ENCODE measurements around the gene N4BP2. TPM values are rescaled to one million over a fixed set of nuclear protein-coding genes. Genes with fewer than 3 reads are reported as not detected.

The N4BP2 gene
- total RNA-seq, 1 experiment from 2014 or later = 5.3 TPM

DNA sequence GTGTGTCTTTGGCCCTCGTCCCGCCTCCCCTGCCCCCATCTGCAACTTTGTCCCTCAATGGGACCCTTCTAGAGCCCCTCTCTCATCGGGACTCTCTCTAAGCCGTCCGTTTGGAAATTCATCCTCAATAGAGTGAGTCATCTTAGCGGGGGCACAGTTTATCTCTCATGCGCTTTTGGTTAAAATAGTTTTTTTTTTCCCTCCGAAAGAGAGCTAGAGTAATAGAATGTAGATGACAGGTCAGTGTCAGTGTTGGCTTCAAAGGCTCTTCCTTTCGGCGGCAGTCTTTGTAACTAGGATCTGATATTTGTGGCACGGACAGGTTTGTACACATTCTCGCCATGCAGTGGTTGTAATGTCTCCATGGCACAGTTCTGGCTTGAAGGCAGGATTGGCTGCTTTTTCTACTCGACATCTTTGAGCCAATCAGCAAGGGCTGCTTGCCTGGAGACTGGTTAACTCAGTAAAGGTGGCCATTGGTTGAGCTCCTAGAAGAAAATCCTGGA lies 989 bp downstream of the N4BP2 start:
- CTCF ChIA-PET = interaction anchor here (0.6 kb wide), 1 partner anchor 28 kb away, joined by 5 read pairs; no protein-coding TSS in a partner anchor
- no peaks in the 10 kb centered on the region for H3K27me3 Mint-ChIP-seq (ENCODE audit: unreplicated experiment)
- H3K36me3 Mint-ChIP-seq (ENCODE audit: insufficient read depth, unreplicated experiment) = peaks cover 31% of the 10 kb centered on the region
- H3K27ac Mint-ChIP-seq (ENCODE audit: unreplicated experiment) = peak overlapping the region; percentile 82
- H3K9me3 Mint-ChIP-seq (ENCODE audit: low read depth, unreplicated experiment) = no peaks in the 10 kb centered on the region
- BruUV-seq (replicated peaks) = TSS peak; percentile 52
- peak; percentile 64 for DNase-seq
- intact Hi-C loops (cut with micrococcal nuclease; ENCODE audit: unreplicated experiment) = loop anchor here (2.0 kb wide), 1 partner anchor 259 kb away; no protein-coding TSS in a partner anchor
- no peaks in the 10 kb centered on the region for H3K4me1 Mint-ChIP-seq (ENCODE audit: low read depth, unreplicated experiment)
- TF ChIP-seq, protein P1, sequence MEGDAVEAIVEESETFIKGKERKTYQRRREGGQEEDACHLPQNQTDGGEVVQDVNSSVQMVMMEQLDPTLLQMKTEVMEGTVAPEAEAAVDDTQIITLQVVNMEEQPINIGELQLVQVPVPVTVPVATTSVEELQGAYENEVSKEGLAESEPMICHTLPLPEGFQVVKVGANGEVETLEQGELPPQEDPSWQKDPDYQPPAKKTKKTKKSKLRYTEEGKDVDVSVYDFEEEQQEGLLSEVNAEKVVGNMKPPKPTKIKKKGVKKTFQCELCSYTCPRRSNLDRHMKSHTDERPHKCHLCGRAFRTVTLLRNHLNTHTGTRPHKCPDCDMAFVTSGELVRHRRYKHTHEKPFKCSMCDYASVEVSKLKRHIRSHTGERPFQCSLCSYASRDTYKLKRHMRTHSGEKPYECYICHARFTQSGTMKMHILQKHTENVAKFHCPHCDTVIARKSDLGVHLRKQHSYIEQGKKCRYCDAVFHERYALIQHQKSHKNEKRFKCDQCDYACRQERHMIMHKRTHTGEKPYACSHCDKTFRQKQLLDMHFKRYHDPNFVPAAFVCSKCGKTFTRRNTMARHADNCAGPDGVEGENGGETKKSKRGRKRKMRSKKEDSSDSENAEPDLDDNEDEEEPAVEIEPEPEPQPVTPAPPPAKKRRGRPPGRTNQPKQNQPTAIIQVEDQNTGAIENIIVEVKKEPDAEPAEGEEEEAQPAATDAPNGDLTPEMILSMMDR (IDR thresholded peaks at IDR 0.05; ENCODE audit: unreplicated experiment) = no peak
- peak overlapping the region; percentile 85 for H3K4me3 Mint-ChIP-seq (ENCODE audit: low read depth, unreplicated experiment)

DNA sequence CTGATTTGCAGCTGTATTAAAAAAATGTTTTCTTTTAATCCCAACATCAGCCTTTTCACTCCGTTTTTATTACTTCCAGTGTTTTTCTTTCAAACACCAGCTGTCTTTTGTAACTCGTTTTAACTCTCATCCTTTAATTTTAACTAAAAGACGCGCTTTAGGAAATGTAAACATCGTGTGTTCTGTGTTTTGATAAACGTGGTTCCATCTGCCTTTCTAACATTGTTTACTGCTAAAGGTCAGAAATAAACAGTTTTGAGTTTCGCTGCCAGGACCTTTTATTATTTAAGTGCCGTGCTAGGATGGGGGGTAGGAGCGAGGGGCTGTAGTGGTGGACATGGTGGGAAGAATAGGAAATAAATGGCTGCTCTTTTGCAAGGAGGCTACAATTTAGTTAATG lies 1.5 kb downstream of the N4BP2 start:
- no peak for DNase-seq
- intact Hi-C loops (cut with micrococcal nuclease; ENCODE audit: unreplicated experiment) = no loop called here
- CTCF ChIA-PET = interaction anchor here (0.6 kb wide), 1 partner anchor 28 kb away, joined by 5 read pairs; no protein-coding TSS in a partner anchor
- Mint-ChIP-seq H3K4me1 (ENCODE audit: low read depth, unreplicated experiment) (no peaks in the 10 kb centered on the region), H3K36me3 (ENCODE audit: insufficient read depth, unreplicated experiment) (peaks cover 31% of the 10 kb centered on the region), H3K27ac (ENCODE audit: unreplicated experiment) (peak overlapping the region; percentile 82), H3K4me3 (ENCODE audit: low read depth, unreplicated experiment) (peak overlapping the region; percentile 85), H3K27me3 (ENCODE audit: unreplicated experiment) (no peaks in the 10 kb centered on the region), H3K9me3 (ENCODE audit: low read depth, unreplicated experiment) (no peaks in the 10 kb centered on the region)
- BruUV-seq (replicated peaks) = no TSS peak
- TF ChIP-seq, protein P1 (IDR thresholded peaks at IDR 0.05; ENCODE audit: unreplicated experiment) = no peak

DNA sequence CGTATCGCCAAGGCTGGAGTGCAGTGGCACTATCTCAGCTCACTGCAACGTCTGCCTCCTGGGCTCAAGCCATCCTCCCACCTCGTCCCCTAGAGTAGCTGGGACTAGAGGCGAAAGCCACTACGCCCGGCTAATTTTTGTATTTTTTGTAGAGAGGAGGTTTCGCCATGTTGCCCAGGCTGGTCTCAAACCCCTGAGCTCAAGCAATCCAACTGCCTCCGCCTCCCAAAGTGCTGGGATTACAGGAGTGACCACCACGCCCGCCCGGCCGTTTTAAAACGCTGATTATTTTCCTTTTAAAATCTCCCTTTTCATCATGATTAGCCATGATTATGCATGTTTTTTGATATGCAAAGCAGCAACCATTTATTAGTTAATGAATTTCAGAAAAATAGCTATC lies 2.2 kb downstream of the N4BP2 start:
- CTCF ChIA-PET = no interaction called here
- intact Hi-C loops (cut with micrococcal nuclease; ENCODE audit: unreplicated experiment) = no loop called here
- no peaks in the 10 kb centered on the region for H3K4me1 Mint-ChIP-seq (ENCODE audit: low read depth, unreplicated experiment)
- no peaks in the 10 kb centered on the region for H3K9me3 Mint-ChIP-seq (ENCODE audit: low read depth, unreplicated experiment)
- H3K27me3 Mint-ChIP-seq (ENCODE audit: unreplicated experiment) = no peaks in the 10 kb centered on the region
- TF ChIP-seq, protein P1 (IDR thresholded peaks at IDR 0.05; ENCODE audit: unreplicated experiment) = no peak
- H3K4me3 Mint-ChIP-seq (ENCODE audit: low read depth, unreplicated experiment) = no peak overlapping the region
- DNase-seq = no peak
- H3K27ac Mint-ChIP-seq (ENCODE audit: unreplicated experiment) = no peak overlapping the region
- peaks cover 31% of the 10 kb centered on the region for H3K36me3 Mint-ChIP-seq (ENCODE audit: insufficient read depth, unreplicated experiment)
- no TSS peak for BruUV-seq (replicated peaks)

DNA sequence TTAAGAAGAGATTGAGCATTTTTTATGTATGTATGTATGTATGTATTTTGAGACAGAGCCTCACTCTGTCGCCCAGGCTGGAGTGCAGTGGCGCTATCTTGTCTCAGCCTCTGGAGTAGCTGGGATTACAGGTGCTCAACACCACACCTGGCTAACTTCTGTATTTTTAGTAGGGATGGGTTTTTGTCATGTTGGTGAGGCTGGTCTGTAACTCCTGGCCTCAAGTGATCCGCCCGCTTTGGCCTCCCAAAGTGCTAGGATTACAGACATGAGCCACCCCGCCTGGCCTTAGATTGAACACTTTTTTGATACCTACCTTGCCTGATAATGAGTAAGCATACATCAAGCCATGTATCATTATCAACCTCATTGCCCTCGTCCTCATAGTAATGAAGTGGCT lies 2.7 kb downstream of the N4BP2 start:
- H3K4me3 Mint-ChIP-seq (ENCODE audit: low read depth, unreplicated experiment) = no peak overlapping the region
- H3K27ac Mint-ChIP-seq (ENCODE audit: unreplicated experiment) = no peak overlapping the region
- BruUV-seq (replicated peaks) = no TSS peak
- H3K27me3 Mint-ChIP-seq (ENCODE audit: unreplicated experiment) = no peaks in the 10 kb centered on the region
- H3K36me3 Mint-ChIP-seq (ENCODE audit: insufficient read depth, unreplicated experiment) = peaks cover 31% of the 10 kb centered on the region
- CTCF ChIA-PET = no interaction called here
- H3K4me1 Mint-ChIP-seq (ENCODE audit: low read depth, unreplicated experiment) = no peaks in the 10 kb centered on the region
- no peak for DNase-seq
- no peaks in the 10 kb centered on the region for H3K9me3 Mint-ChIP-seq (ENCODE audit: low read depth, unreplicated experiment)
- intact Hi-C loops (cut with micrococcal nuclease; ENCODE audit: unreplicated experiment) = no loop called here
- TF ChIP-seq, protein P1 (IDR thresholded peaks at IDR 0.05; ENCODE audit: unreplicated experiment) = no peak
